ENCODE data around the gene RANBP17.
"Not testable (repeated sequence)": the region's sequence is repeated elsewhere in the genome, so short reads cannot be mapped to it uniquely, and the experiment has no call there.

RANBP17 gene

GRCh38 chr5:171162165-171162564, 300.3 kb downstream of the RANBP17 start:
- DNase-seq, result no peak

- DNase-seq, result peak; percentile 21
Measured at GRCh38 chr5:171162596-171162995, 300.8 kb downstream of the RANBP17 start.

- no peak for DNase-seq
Measured at GRCh38 chr5:171166766-171167165, 304.9 kb downstream of the RANBP17 start.

GRCh38 chr5:171168171-171168570, 306.4 kb downstream of the RANBP17 start:
- no peak for DNase-seq

GRCh38 chr5:171174960-171175359, 313.1 kb downstream of the RANBP17 start:
- DNase-seq, result not testable (repeated sequence)

GRCh38 chr5:171175746-171176145, 313.9 kb downstream of the RANBP17 start:
- DNase-seq, result no peak

- DNase-seq, result not testable (repeated sequence)
Measured at GRCh38 chr5:171178190-171178589, 316.4 kb downstream of the RANBP17 start.

- DNase-seq, result no peak
Measured at GRCh38 chr5:171188016-171188415, 326.2 kb downstream of the RANBP17 start.

GRCh38 chr5:171189442-171189841, 327.6 kb downstream of the RANBP17 start:
- no peak for DNase-seq

GRCh38 chr5:171192111-171192510, 330.3 kb downstream of the RANBP17 start:
- DNase-seq, result no peak

GRCh38 chr5:171201310-171201709, 339.5 kb downstream of the RANBP17 start:
- DNase-seq, result no peak

- DNase-seq, result no peak
Measured at GRCh38 chr5:171205375-171205774, 343.6 kb downstream of the RANBP17 start.

- DNase-seq, result peak; percentile 55
Measured at GRCh38 chr5:171207256-171207847, 345.5 kb downstream of the RANBP17 start.

- DNase-seq, result no peak
Measured at GRCh38 chr5:171221916-171222315, 360.1 kb downstream of the RANBP17 start.

GRCh38 chr5:171223927-171224326, 362.1 kb downstream of the RANBP17 start:
- no peak for DNase-seq

GRCh38 chr5:171226096-171226754, 364.4 kb downstream of the RANBP17 start:
- no peak for DNase-seq

- no peak for DNase-seq
Measured at GRCh38 chr5:171226864-171227263, 365.0 kb downstream of the RANBP17 start.

- no peak for DNase-seq
Measured at GRCh38 chr5:171236651-171237050, 374.8 kb downstream of the RANBP17 start.

- DNase-seq, result no peak
Measured at GRCh38 chr5:171242521-171242920, 380.7 kb downstream of the RANBP17 start.

GRCh38 chr5:171246231-171246630, 384.4 kb downstream of the RANBP17 start:
- DNase-seq, result no peak

GRCh38 chr5:171249460-171249859, 387.6 kb downstream of the RANBP17 start:
- DNase-seq, result no peak

- DNase-seq, result no peak
Measured at GRCh38 chr5:171250738-171251137, 388.9 kb downstream of the RANBP17 start.

- no peak for DNase-seq
Measured at GRCh38 chr5:171251519-171251918, 389.7 kb downstream of the RANBP17 start.

GRCh38 chr5:171252674-171253073, 390.9 kb downstream of the RANBP17 start:
- DNase-seq, result no peak
